GM19452 (cell line): ENCODE measurements around the gene PSMA5.
"Not testable (repeated sequence)": the region's sequence is repeated elsewhere in the genome, so short reads cannot be mapped to it uniquely, and the experiment has no call there.

ENCODE experiments used
- ATAC-seq: cut with Tn5 transposase; IDR thresholded peaks from one replicate; pipeline ENCODE4 v1.9.1; 2021; ENCODE audit not compliant: unreplicated experiment

The PSMA5 gene

DNA sequence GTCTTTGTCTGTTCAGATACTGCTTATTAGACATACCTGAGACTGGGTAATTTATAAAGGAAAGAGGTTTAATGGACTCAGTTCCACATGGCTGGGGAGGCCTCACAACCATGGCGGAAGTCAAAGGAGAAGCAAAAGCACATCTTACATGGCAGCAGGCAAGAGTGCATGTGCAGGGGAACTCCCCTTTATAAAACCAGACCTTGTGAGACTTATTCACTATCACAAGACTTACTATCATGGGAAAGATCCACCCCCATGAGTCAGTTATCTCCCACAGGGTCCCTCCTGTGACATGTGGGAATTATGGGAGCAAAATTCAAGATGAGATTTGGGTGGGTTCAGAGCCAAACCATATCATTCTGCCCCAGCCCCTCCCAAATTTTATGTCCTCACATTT, 7.1 kb upstream of the PSMA5 start:
- ATAC-seq, result no peak

DNA sequence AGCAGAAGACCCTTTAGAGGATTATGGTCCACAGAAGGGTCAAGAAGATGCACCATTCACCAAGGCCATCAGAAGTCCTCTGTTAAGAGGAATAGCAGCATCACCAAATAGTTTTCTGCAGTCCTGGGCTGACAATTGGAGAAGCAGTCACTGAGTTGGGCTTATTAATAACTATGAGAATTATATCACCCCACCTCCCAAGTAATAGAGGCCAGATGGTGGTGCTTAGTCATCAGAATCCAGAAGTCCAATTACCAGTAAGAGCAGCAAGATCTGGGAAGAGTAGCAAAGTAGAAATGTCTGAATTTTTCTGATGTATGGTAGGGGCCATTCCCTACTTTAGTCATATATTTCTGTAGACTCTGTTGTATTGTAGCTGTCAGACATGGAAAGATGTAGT, 6.1 kb upstream of the PSMA5 start:
- no peak for ATAC-seq

DNA sequence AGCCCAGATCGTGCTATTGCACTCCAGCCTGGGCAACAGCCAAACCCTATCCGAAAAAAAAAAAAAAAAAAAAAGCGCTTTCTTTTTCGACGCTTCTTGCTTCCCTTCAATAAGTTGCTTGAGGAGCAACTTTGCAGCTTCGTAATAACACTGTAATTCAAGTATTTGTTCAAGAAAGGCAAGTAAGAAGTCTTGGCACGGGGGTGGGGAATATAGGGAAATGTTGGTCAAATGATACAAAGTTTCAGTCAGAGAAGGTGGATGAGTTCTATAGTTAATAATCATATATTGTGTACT, 871 bp upstream of the PSMA5 start:
- no peak for ATAC-seq

DNA sequence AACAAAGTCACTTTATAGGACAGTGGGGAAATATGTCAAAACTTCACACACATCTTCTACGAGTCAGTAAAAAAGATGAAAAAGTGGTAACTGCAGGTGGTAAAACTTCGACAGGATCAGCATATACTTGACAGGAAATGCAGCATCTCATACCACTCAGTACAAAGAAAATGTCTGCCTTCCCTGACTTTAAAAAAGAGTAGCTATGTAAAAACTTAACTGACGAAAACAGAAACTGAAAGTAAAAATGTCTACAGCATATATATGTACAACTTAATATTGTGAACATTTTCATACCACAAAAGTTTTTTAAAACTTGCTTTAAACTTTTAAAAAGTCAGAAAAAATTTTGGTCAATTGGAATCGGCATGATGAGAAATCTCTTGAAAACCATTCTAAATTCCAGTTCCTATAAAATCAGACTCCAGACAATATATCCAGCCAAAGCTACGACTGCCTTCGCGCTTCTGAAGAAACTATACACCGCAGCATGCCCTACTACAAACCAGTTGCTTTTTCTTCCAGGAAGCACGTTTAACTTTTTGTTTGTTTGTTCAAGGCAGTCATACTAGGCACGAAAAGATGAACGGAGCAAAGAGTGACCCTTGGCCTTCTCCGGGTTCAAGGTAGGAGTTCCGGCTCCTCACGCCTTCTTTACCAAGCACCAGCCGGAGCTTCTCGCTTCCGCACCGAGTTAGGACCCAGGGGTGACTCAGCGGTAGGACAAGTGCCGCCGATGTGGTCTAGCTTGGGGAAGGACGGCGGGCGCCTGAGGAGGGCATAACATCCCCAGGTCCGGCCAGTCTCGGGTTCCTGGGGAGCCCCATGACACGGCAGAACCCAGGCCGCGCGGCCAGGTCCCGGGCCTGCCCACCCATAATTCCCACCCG, 612 bp downstream of the PSMA5 start:
- ATAC-seq, result peak; percentile 34

DNA sequence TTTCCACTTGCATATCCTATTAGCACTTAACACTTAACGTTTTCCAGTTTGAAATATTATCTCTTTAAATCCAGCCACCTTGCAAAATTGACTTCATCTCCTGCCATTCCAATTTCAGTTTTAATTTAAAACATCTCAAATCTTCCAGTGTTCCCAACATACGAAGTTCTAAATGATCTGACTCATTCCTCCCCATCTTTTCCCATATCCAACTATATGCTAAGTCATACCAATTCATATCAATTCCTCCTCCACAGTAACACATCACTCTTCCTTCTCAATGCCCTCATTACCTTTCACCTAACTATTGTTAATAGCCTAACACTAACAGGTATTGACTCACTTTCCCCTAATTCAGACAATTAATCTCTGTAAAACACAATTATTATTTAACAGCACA, 2.8 kb downstream of the PSMA5 start:
- ATAC-seq, result no peak

DNA sequence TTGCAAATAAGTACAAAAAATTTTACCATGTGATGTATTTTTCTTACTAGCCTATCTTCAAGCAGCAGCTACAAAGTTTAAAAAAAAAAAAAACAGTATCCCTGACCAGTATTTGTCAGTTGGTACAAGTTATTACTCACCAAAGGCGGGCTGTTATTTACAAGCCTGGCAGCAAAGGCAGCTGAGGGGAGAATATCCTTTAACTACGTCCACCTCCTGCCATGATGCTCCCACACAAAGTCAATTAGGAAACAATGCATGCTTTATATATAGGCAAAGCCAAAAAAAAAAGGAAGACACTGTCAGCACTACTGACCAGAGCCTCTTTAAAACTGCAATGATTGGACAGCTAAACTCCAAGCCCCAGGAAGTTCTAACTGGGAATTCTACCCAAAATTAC, 13.7 kb downstream of the PSMA5 start:
- ATAC-seq, result no peak

DNA sequence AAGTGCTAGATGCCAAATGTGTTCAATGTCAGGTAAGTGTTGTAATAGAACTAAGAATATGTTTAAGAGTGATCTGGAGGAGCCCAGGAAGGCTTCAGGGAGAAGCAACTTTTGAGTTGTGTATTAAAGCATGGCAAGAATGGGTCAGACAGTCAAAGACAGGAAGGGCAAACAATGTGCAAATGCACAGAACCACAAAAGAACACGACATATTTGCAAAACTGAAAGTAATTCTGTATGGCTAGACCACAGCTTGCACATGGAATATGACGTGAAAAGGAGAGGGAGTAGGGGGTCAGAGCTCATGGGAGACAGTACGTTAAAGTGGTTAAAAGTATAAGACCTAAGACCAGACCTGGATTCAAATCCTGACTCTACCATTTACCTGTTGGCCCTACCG, 21.4 kb downstream of the PSMA5 start:
- no peak for ATAC-seq

DNA sequence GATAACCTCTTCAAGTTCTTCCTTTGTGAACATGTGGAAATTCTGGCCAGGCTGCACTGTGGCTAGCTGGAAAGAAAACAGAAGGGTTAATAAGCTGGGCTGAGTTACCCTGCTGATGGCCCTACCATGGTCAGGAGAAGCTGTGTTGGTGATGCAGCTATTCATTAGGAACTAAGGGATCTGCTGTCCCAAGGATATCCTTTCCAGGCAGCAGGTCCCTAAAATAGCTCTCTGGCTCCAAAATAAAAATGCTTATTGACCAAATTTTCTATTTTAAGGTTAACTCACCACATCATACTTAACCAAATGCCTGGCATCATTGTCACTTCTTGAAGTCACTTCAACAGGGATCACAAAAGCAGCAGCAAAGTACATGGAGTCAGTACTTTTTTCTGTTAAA, 24.2 kb downstream of the PSMA5 start:
- ATAC-seq, result no peak

DNA sequence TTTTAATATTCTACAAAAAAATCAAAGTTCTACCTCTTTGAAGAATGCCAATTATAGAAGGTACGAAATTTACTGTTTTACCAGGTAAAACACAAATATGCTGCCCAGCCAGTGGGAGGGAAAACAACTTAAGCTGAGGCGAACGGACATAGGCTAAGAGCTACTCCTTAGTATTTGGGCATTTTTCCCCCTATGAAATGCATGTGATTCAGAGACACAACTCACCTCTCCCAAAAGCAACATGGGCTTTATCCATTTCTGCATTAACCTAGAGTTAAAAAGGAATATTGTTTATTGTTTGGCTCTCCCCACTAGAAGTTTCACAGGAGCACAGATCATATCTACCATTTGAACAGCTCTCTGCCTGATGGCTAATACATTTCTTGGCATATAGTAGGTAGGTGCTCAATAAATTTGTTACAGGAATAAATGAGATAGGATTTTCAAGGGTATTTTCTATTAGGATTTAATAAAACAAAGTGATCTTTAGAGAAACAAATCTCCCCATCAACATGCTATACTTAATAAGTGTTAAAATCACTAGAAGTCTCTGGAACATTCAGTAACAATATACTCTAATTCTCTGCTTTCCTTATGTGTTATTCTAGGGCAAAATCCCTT, 26.1 kb downstream of the PSMA5 start:
- ATAC-seq, result no peak

DNA sequence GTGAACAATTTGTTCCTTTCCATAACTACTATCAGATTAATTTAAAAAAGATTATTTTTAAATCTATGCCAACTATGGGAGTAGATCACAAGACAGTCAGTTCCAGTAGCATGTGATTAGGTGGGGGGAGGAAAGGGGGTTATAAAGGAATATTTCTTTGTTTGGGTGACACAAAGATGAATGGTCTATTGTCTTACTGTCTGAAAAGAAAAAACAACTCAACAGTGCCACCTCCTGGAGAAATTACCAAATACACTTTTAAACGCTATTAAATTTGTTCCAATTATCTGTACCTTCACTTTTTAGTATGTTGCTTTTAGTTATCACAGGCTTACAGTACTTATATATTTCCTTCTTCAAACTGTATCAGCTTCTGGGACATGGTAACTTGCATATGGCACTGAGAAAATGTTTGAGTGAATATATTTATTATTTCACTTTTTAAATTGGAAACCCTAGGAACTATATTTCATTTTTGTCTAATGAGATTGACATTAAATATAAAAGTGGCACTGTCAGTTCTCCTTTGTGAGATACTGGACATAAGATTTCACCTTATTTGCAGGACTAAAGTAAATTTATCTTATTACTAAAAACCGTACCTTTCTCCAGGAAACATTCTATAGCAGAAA, 26.8 kb downstream of the PSMA5 start:
- no peak for ATAC-seq

DNA sequence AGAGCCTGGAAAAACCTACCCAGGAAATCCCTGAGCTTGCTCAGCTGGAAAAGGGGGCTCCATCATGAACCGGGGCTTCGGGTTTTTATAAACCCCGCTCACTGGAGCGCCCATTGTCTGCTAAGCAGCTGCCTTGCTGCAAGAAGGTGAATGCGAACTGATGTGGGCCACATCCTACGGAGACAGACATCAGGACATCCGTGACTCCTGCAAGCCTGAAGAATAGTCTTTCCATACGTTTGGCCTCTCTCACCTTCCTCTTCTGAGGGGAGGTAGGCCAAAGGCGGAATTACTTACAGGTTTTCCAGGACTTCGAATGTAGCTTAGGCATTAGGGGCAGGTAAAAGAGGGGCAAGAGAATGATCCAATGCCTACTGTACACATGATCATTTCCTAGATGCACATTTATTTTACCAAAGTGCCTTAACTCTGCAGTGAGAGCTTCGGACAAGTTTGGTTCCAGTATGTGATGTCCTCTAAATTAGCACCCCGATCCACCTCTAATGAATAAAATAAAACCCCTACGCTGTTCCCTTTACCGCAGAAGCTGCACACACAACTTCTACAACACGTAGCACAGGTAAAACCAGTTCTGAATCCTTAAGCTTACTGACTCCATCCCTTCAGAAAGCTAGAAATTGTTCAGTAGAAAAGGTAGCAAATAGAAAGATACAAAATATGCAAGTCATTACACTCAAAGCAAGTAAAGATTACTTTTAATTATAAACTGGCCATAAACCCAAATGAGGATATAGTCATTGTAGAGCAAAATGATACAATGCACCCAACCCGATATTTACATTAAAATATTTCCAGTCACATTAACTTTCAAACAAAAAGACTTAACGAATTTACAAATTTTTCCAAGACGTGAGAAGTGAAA, 27.7 kb downstream of the PSMA5 start:
- ATAC-seq, result no peak

DNA sequence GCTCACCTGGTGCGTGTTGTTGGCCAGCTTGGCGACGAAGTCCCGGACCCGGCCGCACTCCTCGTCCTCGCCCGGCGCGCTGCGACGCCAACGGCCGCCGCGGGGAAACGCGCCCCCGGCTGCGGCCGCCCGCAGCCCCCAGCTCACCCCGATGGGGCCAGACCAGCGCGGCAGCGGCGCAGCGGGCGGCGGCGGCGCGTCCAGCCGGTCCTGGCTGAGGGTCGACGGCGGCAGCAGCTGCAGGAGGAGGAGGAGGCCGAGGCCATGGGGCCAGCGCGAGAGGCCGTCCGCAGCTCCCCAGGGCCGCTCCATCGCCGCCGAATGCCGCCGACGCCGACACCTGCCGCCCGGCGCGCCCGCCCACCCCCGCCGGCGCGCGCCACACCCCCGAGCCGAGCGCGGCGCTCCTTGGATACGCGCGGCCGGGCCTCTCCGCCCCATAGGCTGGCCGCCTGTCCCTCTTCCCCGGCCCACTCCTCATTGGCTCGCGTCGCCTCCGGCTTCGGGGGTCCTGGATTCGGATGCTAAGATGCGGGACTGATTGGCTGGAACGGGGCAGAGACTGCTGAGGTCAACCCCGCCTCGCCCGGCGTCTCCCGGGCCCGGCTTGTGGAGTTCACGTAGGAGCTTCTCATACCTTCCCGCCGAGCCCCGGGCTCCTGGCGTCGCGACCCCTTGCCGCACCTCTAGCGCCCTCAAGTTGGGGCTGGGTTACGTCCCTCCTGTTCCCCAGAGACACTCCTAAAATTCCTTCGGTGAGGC, 28.5 kb downstream of the PSMA5 start, which contains the start of gene SORT1:
Gene SORT1, minus strand, starts transcription at position 338 of the 762 bp plus-strand sequence. Its CDS starts 26 bp downstream, at position 312.
- peak; percentile 80 for ATAC-seq

DNA sequence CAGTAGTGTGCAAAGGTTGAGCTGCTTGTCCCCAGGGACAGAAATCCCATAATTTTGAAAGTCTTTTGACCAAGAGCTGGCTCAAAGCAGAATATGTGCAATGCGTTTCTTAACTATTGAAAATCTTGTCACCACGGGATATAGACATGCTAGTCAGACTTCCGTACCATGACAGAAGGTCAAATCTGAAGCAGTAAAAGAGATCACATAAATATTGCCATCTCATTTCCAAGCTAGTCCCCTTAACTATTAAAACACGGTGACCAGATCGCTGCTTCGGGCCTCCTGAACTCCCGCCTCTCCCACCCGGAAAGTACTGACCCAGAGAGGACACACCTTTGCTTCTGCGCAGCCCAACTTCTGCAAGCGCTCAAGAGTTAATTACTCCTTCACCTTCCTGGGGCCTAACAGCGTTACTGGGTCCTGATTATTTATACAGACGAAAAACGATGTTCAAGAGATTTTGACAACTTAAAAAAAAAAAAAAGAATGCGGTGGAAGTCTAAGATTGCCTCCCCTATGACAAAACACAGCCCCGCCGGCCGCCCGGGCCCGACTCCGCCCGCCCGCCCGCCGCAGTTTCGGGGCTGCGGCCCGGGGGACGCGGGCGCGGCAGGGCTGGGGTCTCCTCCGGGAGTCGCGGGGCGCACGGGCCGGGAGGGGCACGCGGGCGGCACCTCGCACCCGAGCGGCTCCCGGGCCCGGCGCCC, 29.2 kb downstream of the PSMA5 start:
- no peak for ATAC-seq

DNA sequence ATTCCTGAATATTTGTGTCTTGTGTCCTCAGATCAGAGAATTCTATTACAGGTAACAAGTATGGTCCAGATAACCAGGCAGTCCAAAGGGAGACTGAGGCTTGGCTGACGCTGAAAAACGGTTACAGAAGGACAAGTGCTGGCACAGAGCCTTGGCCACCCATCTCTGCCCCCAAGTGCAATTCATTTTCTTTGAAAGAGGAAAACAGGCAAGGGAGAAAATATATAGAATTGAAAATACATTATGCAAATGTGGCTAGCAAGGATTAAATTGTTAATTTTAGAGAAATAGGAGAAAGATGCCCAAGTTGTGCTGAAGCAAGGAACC, 29.8 kb downstream of the PSMA5 start:
- no peak for ATAC-seq

DNA sequence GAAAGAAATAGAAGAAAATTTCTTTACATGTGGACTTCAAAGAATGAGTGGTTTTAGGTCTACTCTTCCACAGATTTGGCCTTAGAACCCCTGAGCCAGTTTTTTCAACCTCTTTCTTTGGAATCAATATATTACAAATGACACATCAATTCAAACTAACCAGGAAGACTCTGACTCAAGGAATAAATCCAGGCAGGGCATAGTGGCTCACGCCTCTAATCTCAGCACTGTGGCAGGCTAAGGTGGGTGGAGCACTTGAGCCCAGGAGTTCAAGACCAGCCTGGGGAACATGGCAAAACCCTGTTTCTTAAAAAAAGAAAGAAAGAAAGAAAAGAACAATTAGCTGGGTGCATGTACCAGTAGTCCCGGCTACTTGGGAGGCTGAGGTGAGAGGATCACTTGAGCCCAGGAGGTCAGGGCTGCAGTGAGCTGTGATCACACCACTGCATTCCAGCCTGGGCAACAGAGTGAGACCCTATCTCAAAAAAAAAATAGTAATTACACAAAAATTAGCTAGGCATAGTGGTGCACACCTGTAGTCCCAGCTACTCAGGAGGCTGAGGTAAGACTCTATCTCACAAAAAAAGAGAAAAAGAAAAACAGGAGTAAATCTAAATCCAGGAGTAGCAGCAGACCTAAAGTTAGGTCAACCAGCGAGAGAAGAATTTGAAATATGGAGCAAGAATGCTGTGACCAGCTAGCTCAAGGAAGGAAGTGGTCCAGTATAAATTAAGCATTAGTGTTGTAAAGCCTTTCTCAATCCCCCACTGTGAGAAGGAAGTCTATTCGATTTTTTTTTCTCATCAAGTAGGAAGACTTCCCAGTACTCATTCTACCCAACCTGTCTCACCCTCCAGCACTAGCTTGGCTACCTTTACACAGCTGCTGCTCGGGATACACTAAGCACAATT, 30.4 kb downstream of the PSMA5 start:
- ATAC-seq, result no peak

DNA sequence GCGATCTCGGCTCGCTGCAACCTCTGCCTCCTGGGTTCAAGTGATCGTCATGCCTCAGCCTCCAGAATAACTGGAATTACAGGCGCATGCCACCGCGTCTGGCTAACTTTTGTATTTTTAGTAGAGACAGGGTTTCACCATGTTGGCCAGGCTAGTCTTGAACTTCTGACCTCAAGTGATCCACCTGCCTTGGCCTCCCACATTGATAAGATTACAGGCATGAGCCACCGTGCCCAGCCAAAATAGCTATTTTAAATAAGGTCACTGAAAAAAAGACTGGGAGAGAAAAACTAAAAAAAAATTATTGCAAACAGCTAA, 31.0 kb downstream of the PSMA5 start:
- not testable (repeated sequence) for ATAC-seq

DNA sequence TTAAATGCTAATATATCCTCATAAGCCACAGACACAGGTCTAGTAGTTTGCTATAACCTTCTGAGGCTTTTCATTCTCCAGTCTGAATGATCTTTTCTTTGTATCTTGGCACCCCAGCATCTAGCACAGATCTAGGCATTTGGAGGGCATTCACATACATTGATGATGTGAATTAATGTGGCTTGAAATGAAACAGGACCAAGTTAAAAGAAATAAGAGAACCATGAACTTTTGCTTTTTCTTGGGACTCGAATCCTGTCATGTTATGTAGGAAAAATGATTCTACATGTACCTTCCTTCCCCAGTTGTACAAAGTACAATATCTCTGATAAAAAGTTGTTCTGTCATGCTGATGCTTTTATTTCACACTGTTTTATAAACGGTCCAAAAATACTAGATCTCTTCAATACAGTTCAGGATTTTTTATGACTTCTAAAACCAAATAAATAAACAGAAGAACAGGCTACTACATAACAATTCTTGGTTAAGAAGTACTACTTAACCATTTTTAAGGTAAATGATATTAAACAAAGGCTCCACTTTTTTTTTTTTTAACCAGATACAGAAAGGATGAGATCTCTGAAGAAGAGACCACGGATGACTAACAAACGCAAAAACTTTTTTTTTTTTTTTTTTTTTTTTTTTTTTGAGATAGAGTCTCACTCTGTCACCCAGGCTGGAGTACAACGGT, 31.5 kb downstream of the PSMA5 start:
- no peak for ATAC-seq

DNA sequence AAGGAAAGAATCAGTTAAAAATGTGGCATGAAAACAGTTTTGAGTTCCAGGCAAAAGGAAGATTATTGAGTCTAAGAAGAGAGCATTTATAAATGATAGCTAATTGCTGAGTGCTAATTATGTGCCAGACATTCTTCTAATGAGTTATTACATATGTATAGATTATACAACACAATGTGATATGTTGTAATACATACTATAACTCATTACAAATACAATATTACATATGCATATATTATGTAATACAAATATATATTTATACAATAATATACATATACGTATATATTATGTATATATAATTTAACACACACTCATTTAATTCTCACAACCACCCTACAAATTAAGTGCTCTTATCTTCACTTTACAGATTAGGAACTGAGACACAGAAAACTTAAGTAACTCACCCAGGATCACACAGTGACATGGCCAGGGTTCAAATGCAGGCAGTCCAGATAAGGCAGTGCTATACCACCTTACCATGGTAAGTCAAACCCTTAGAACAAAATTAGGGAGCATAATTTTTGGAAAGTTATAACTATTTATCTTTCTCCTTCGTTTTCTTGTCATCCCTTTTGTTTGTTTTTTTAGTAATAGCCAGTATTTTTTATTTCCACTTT, 32.5 kb downstream of the PSMA5 start:
- no peak for ATAC-seq
